SK-N-SH treated with all-trans-retinoic acid at 6 μM for 48 hours (cell line): Measurements from ENCODE around the gene TMEM184A.

Experiments
- ATAC-seq: fragments of 200-7000 bp; cut with Tn5 transposase; 3 replicates; pipeline ENCODE4 v1.9.1; 2020; ENCODE audit warnings: mild to moderate bottlenecking, moderate library complexity
- ARNTL ChIP-seq: fragments of 450-650 bp; formaldehyde crosslinking; IDR thresholded peaks from 2 replicates; pipeline ENCODE4 v1.5.0; 2020; ENCODE audit warnings: low read depth, mild to moderate bottlenecking, moderate library complexity, borderline replicate concordance
- BACH2 ChIP-seq: fragments of 250-450 bp; sonication (Bioruptor Pico); IDR thresholded peaks from 2 replicates; pipeline ENCODE4 v1.9.0; 2021; ENCODE audit warnings: mild to moderate bottlenecking, borderline replicate concordance
- CREB5 ChIP-seq: fragments of 250-450 bp; sonication (Bioruptor Pico); IDR thresholded peaks from 2 replicates; pipeline ENCODE4 v1.5.1; 2020; ENCODE audit warnings: low read depth, mild to moderate bottlenecking, moderate library complexity
- CSDC2 ChIP-seq: fragments of 250-450 bp; sonication (Bioruptor Pico); IDR thresholded peaks from 2 replicates; pipeline ENCODE4 v1.5.0; 2020; ENCODE audit warnings: mild to moderate bottlenecking, moderate library complexity
- ESRRG ChIP-seq: fragments of 250-450 bp; sonication (Bioruptor Pico); IDR thresholded peaks from 2 replicates; pipeline ENCODE4 v1.6.1; 2021; ENCODE audit warnings: mild to moderate bottlenecking
- GLIS3 ChIP-seq: fragments of 250-450 bp; sonication (Bioruptor Pico); IDR thresholded peaks from 2 replicates; pipeline ENCODE4 v1.5.0; 2020; ENCODE audit warnings: mild to moderate bottlenecking, moderate library complexity
- ISL1 ChIP-seq: fragments of 250-450 bp; sonication (Bioruptor Pico); IDR thresholded peaks from 2 replicates; pipeline ENCODE4 v2.1.2; 2022; ENCODE audit warnings: mild to moderate bottlenecking, moderate library complexity
- OSR1 ChIP-seq: fragments of 250-450 bp; sonication (Bioruptor Pico); IDR thresholded peaks from 2 replicates; pipeline ENCODE4 v1.8.0; 2022; ENCODE audit warnings: moderate library complexity, mild to moderate bottlenecking, inconsistent platforms
- PPARA ChIP-seq: fragments of 250-450 bp; sonication (Bioruptor Pico); IDR thresholded peaks from 2 replicates; pipeline ENCODE4 v1.5.0; 2020; ENCODE audit warnings: mild to moderate bottlenecking, borderline replicate concordance
- SNAI2 ChIP-seq: fragments of 250-450 bp; sonication (Bioruptor Pico); IDR thresholded peaks from 2 replicates; pipeline ENCODE4 v1.5.0; 2020; ENCODE audit warnings: mild to moderate bottlenecking, moderate library complexity
- TCF4 ChIP-seq: fragments of 250-450 bp; sonication (Bioruptor Pico); IDR thresholded peaks from 2 replicates; pipeline ENCODE4 v1.8.0; 2021; ENCODE audit warnings: mild to moderate bottlenecking, moderate library complexity, borderline replicate concordance
- TOX ChIP-seq: fragments of 250-450 bp; sonication (Bioruptor Pico); IDR thresholded peaks from 2 replicates; pipeline ENCODE4 v1.8.0; 2021; ENCODE audit warnings: mild to moderate bottlenecking, moderate library complexity, borderline replicate concordance
- TSHZ2 ChIP-seq: fragments of 250-450 bp; sonication (Bioruptor Pico); IDR thresholded peaks from 2 replicates; pipeline ENCODE4 v1.5.0; 2020; ENCODE audit warnings: mild to moderate bottlenecking, moderate library complexity
- ZC3H10 ChIP-seq: fragments of 250-450 bp; sonication (Bioruptor Pico); IDR thresholded peaks from 2 replicates; pipeline ENCODE4 v1.5.1; 2021; ENCODE audit warnings: mild to moderate bottlenecking, moderate library complexity
- ZFP3 ChIP-seq: fragments of 250-450 bp; sonication (Bioruptor Pico); IDR thresholded peaks from 2 replicates; pipeline ENCODE4 v1.5.0; 2020; ENCODE audit warnings: mild to moderate bottlenecking, moderate library complexity
- ZFP30 ChIP-seq: fragments of 450-650 bp; formaldehyde crosslinking; IDR thresholded peaks from 2 replicates; pipeline ENCODE4 v1.5.0; 2022; ENCODE audit warnings: mild to moderate bottlenecking, moderate library complexity
- ZNF565 ChIP-seq: fragments of 450-650 bp; formaldehyde crosslinking; conservative IDR thresholded peaks from 2 replicates; pipeline ENCODE4 v1.5.0; 2020; ENCODE audit warnings: low read depth, mild to moderate bottlenecking, moderate library complexity
- ZNF70 ChIP-seq: fragments of 450-650 bp; formaldehyde crosslinking; IDR thresholded peaks from 2 replicates; pipeline ENCODE4 v1.5.0; 2020; ENCODE audit warnings: mild to moderate bottlenecking, moderate library complexity
- ZNF8 ChIP-seq: fragments of 450-650 bp; formaldehyde crosslinking; IDR thresholded peaks from 2 replicates; pipeline ENCODE4 v1.5.0; 2020; ENCODE audit warnings: mild to moderate bottlenecking, moderate library complexity
- TF ChIP-seq, protein P1 (sequence below): fragments of 250-450 bp; sonication (Bioruptor Pico); IDR thresholded peaks from 2 replicates; pipeline ENCODE4 v1.8.0; 2020; ENCODE audit warnings: mild to moderate bottlenecking, moderate library complexity, borderline replicate concordance

Gene TMEM184A

DNA sequence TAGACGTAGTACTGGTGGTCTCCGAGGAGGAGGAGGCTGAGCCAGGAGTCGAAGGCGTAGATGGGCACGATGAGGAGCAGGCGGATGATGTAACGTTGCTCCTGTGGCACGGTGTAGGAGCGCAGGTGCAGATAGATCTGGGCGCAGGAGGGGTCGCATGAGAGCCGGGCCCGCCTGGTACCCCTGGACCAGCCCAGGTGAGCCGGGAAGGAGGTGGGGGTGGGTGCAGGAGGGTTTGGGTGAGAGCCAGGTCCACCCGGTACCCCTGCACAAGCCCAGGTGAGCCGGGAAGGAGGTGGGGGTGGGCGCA lies 5.2 kb downstream of the TMEM184A start (continued):
- TF ChIP-seq CREB5 (CRISPR knock-in tag) (no peak), ZFP30 (CRISPR knock-in tag) (no peak), TSHZ2 (CRISPR knock-in tag) (no peak), PPARA (CRISPR knock-in tag) (no peak)
- TF ChIP-seq, protein P1, sequence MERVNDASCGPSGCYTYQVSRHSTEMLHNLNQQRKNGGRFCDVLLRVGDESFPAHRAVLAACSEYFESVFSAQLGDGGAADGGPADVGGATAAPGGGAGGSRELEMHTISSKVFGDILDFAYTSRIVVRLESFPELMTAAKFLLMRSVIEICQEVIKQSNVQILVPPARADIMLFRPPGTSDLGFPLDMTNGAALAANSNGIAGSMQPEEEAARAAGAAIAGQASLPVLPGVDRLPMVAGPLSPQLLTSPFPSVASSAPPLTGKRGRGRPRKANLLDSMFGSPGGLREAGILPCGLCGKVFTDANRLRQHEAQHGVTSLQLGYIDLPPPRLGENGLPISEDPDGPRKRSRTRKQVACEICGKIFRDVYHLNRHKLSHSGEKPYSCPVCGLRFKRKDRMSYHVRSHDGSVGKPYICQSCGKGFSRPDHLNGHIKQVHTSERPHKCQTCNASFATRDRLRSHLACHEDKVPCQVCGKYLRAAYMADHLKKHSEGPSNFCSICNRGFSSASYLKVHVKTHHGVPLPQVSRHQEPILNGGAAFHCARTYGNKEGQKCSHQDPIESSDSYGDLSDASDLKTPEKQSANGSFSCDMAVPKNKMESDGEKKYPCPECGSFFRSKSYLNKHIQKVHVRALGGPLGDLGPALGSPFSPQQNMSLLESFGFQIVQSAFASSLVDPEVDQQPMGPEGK (CRISPR knock-in tag): no peak
- TF ChIP-seq, all 23 proteins: peak for 0

- no peak for ATAC-seq
- no peak for TF ChIP-seq TCF4 (CRISPR knock-in tag)
- TF ChIP-seq SNAI2: no peak
- no peak for TF ChIP-seq BACH2 (CRISPR knock-in tag)
- no peak for TF ChIP-seq ZFP3 (CRISPR knock-in tag)
- TF ChIP-seq, protein P1 (CRISPR knock-in tag): no peak
- TF ChIP-seq ZNF565 (CRISPR knock-in tag): no peak
- no peak for TF ChIP-seq ZNF70 (CRISPR knock-in tag)
- TF ChIP-seq PPARA (CRISPR knock-in tag): no peak
- TF ChIP-seq ZC3H10 (CRISPR knock-in tag): no peak
- no peak for TF ChIP-seq ISL1 (CRISPR knock-in tag)
- TF ChIP-seq ZFP30 (CRISPR knock-in tag): no peak
- TF ChIP-seq TOX (CRISPR knock-in tag): no peak
- no peak for TF ChIP-seq TSHZ2 (CRISPR knock-in tag)
These were observed 5.8 kb downstream of the TMEM184A start for GRCh38 chr7:1550005-1550845.

- TF ChIP-seq TCF4 (CRISPR knock-in tag): no peak
- TF ChIP-seq ESRRG: no peak
- TF ChIP-seq ZC3H10 (CRISPR knock-in tag): no peak
- no peak for TF ChIP-seq CREB5 (CRISPR knock-in tag)
- no peak for TF ChIP-seq ZNF70 (CRISPR knock-in tag)
- no peak for TF ChIP-seq GLIS3 (CRISPR knock-in tag)
- TF ChIP-seq ISL1 (CRISPR knock-in tag): no peak
- no peak for TF ChIP-seq ARNTL
- no peak for TF ChIP-seq CSDC2
- TF ChIP-seq OSR1: no peak
- TF ChIP-seq TOX (CRISPR knock-in tag): no peak
- no peak for TF ChIP-seq ZNF8 (CRISPR knock-in tag)
- TF ChIP-seq ZFP3 (CRISPR knock-in tag): no peak
- no peak for ATAC-seq
These were observed 6.5 kb downstream of the TMEM184A start for GRCh38 chr7:1549357-1550004.
